Loucy (cell line): ENCODE results near the gene SEMA5A.

ENCODE experiments used
- H2AFZ ChIP-seq: fragments of 200-600 bp; sonication (generic); 2 replicates; pipeline ENCODE4 v1.6.0; 2016; ENCODE audit warnings: antibody characterized with exemption, mild to moderate bottlenecking, low read length, moderate library complexity
- H3F3A ChIP-seq: fragments of 200-600 bp; 2 replicates; pipeline ENCODE4 v1.6.0; 2016; ENCODE audit warnings: antibody characterized with exemption, low read depth, mild to moderate bottlenecking
- H3K27me3 ChIP-seq: fragments of 200-600 bp; sonication (generic); 2 replicates; pipeline ENCODE4 v1.6.1; 2014; ENCODE audit warnings: low read length, mild to moderate bottlenecking; ENCODE audit not compliant: insufficient read depth, poor library complexity, severe bottlenecking
- H3K36me3 ChIP-seq: fragments of 200-600 bp; sonication (generic); 2 replicates; pipeline ENCODE4 v1.6.1; 2016; ENCODE audit warnings: low read length; ENCODE audit not compliant: insufficient read depth
- H3K4me1 ChIP-seq: fragments of 200-600 bp; sonication (generic); 2 replicates; pipeline ENCODE4 v1.5.1; 2014; ENCODE audit warnings: low read length, mild to moderate bottlenecking; ENCODE audit not compliant: insufficient read depth, poor library complexity, severe bottlenecking
- H3K4me2 ChIP-seq: fragments of 200-600 bp; sonication (generic); 2 replicates; pipeline ENCODE4 v1.6.0; 2014; ENCODE audit warnings: antibody characterized with exemption, low read length, low read depth, mild to moderate bottlenecking; ENCODE audit not compliant: poor library complexity, severe bottlenecking
- H3K4me3 ChIP-seq: fragments of 200-600 bp; sonication (generic); 2 replicates; pipeline ENCODE4 v1.5.1; 2014; ENCODE audit warnings: low read length, mild to moderate bottlenecking, mixed read lengths; ENCODE audit not compliant: poor library complexity, severe bottlenecking
- H3K79me2 ChIP-seq: fragments of 200-600 bp; sonication (generic); 2 replicates; pipeline ENCODE4 v1.6.1; 2014; ENCODE audit warnings: low read length; ENCODE audit not compliant: insufficient read depth
- H3K9ac ChIP-seq: fragments of 200-600 bp; sonication (generic); 2 replicates; pipeline ENCODE4 v1.6.0; 2014; ENCODE audit warnings: mild to moderate bottlenecking, low read depth, low read length, moderate library complexity; ENCODE audit not compliant: poor library complexity, severe bottlenecking
- H3K9me2 ChIP-seq: fragments of 200-600 bp; sonication (generic); replicated peaks from 2 replicates; pipeline ENCODE4 v1.6.1; 2016; ENCODE audit warnings: low read depth, low read length, mixed read lengths
- H3K9me3 ChIP-seq: fragments of 200-600 bp; sonication (generic); 2 replicates; pipeline ENCODE4 v1.6.1; 2014; ENCODE audit warnings: mild to moderate bottlenecking, antibody characterized with exemption, low read length, low read depth; ENCODE audit not compliant: insufficient read depth
- H4K20me1 ChIP-seq: fragments of 200-600 bp; sonication (generic); 2 replicates; pipeline ENCODE4 v1.6.0; 2014; ENCODE audit warnings: antibody characterized with exemption, low read length, mild to moderate bottlenecking; ENCODE audit not compliant: insufficient read depth, poor library complexity, severe bottlenecking
- CTCF ChIP-seq: fragments of 200-600 bp; sonication (generic); conservative IDR thresholded peaks from 2 replicates; pipeline ENCODE4 v1.5.1; 2014; ENCODE audit warnings: mild to moderate bottlenecking, antibody characterized with exemption, low read length
- EZH2phosphoT487 ChIP-seq: fragments of 200-600 bp; IDR thresholded peaks from 2 replicates; pipeline ENCODE4 v1.6.1; 2018; ENCODE audit warnings: antibody characterized with exemption, mild to moderate bottlenecking, moderate library complexity, borderline replicate concordance

SEMA5A gene

GRCh38 chr5:9466697-9467096, 79.2 kb downstream of the SEMA5A start:
- Histone ChIP-seq H3K4me1 (no peaks in the 10 kb centered on the region), H3K9me3 (no peaks in the 10 kb centered on the region), H3K79me2 (no peaks in the 10 kb centered on the region), H3K4me3 (no peak overlapping the region), H3K9me2 (no peaks in the 10 kb centered on the region), H3K27me3 (no peaks in the 10 kb centered on the region), H3F3A (no peaks in the 10 kb centered on the region), H2AFZ (no peak overlapping the region), H4K20me1 (no peaks in the 10 kb centered on the region), H3K4me2 (no peak overlapping the region), H3K9ac (no peak overlapping the region), H3K36me3 (no peaks in the 10 kb centered on the region)
- no peak for TF ChIP-seq EZH2phosphoT487
- no peak for TF ChIP-seq CTCF

DNA sequence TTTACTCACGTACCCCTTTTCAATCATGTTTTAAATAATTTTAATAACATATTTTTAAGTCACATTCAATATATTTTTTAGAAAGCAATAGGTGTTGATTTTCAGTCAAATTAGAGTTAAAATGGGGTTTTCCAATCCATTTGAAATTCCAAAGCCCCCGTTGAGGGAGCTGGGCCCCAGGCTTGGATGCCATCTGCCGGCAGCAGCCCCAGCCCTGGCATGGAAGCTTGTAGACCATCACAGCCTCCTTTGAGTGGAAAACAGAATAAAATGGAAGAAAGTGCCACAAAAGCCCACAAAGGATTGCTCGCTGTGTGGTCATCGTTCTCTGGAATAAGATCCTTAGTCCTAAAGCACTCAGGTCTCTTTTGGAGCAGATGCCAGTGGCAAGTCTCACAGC, 81.4 kb downstream of the SEMA5A start:
- Histone ChIP-seq H3K9me3 (no peaks in the 10 kb centered on the region), H3K9ac (no peak overlapping the region), H3F3A (no peaks in the 10 kb centered on the region), H3K9me2 (no peaks in the 10 kb centered on the region), H3K27me3 (no peaks in the 10 kb centered on the region), H3K36me3 (no peaks in the 10 kb centered on the region), H3K79me2 (no peaks in the 10 kb centered on the region), H3K4me2 (no peak overlapping the region), H4K20me1 (no peaks in the 10 kb centered on the region), H3K4me1 (no peaks in the 10 kb centered on the region), H3K4me3 (no peak overlapping the region), H2AFZ (no peak overlapping the region)
- TF ChIP-seq EZH2phosphoT487, result no peak
- no peak for TF ChIP-seq CTCF

- Histone ChIP-seq H3K79me2 (no peaks in the 10 kb centered on the region), H3K4me1 (no peaks in the 10 kb centered on the region), H3K27me3 (no peaks in the 10 kb centered on the region), H2AFZ (no peak overlapping the region), H3K4me3 (no peak overlapping the region), H4K20me1 (no peaks in the 10 kb centered on the region), H3K4me2 (no peak overlapping the region), H3K9me2 (no peaks in the 10 kb centered on the region), H3K9ac (no peak overlapping the region), H3K36me3 (no peaks in the 10 kb centered on the region), H3F3A (no peaks in the 10 kb centered on the region), H3K9me3 (no peaks in the 10 kb centered on the region)
- TF ChIP-seq CTCF (no peak), EZH2phosphoT487 (no peak)
These were observed 83.8 kb downstream of the SEMA5A start for GRCh38 chr5:9462109-9462508.
